HFF-Myc (cell line): ENCODE results near the gene DPP3.

ENCODE experiments used
- DNase-seq: peaks from one replicate; pipeline ENCODE4 v3.0.0-alpha.2; 2011; ENCODE audit warnings: low read depth; ENCODE audit errors: extremely low read depth
- H3K4me3 ChIP-seq: replicated peaks from 2 replicates; pipeline ENCODE4 v1.5.1; 2011; ENCODE audit warnings: low read depth, mild to moderate bottlenecking, control low read depth, low read length
- TF ChIP-seq, protein P1 (sequence below): IDR thresholded peaks from 2 replicates; pipeline ENCODE4 v1.5.1; 2012; ENCODE audit warnings: mild to moderate bottlenecking, low read depth, low read length, control low read depth; ENCODE audit errors: missing control alignments

DPP3 gene

DNA sequence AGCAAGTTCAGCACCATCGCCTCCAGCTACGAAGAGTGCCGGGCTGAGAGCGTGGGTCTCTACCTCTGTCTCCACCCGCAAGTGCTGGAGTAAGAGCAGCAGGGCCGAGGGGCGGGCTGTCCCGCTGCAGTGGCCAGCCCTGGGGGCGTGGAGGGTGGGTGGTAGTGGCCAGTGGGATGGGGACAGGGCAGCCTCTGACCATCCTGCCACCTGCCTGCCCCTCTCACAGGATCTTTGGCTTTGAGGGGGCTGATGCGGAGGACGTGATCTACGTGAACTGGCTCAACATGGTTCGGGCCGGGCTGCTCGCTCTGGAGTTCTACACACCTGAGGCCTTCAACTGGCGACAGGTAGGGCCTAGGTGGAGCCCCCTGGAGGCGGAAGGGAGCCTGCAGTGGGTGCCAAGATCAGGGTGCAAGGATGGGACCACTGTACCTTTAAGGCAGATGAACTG lies 15.2 kb downstream of the DPP3 start:
- no peak for DNase-seq
- no peak overlapping the region for H3K4me3 ChIP-seq
- TF ChIP-seq, protein P1, sequence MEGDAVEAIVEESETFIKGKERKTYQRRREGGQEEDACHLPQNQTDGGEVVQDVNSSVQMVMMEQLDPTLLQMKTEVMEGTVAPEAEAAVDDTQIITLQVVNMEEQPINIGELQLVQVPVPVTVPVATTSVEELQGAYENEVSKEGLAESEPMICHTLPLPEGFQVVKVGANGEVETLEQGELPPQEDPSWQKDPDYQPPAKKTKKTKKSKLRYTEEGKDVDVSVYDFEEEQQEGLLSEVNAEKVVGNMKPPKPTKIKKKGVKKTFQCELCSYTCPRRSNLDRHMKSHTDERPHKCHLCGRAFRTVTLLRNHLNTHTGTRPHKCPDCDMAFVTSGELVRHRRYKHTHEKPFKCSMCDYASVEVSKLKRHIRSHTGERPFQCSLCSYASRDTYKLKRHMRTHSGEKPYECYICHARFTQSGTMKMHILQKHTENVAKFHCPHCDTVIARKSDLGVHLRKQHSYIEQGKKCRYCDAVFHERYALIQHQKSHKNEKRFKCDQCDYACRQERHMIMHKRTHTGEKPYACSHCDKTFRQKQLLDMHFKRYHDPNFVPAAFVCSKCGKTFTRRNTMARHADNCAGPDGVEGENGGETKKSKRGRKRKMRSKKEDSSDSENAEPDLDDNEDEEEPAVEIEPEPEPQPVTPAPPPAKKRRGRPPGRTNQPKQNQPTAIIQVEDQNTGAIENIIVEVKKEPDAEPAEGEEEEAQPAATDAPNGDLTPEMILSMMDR = peak; percentile 47

DNA sequence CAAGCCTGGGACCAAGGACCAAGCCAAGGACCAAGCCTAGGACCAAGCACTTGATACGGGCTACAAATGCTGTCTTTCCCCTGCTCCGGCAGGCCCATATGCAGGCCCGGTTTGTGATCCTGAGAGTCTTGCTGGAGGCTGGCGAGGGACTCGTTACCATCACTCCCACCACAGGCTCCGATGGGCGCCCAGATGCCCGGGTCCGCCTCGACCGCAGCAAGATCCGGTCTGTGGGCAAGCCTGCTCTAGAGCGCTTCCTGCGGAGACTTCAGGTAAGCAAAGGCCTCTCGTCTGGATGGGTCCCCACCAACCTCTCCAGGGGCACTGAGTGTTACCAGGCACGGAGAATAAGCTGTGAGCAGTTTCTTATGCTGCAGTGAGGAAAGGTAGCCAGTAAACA lies 17.0 kb downstream of the DPP3 start:
- TF ChIP-seq, protein P1 = no peak
- H3K4me3 ChIP-seq = no peak overlapping the region
- DNase-seq = no peak

DNA sequence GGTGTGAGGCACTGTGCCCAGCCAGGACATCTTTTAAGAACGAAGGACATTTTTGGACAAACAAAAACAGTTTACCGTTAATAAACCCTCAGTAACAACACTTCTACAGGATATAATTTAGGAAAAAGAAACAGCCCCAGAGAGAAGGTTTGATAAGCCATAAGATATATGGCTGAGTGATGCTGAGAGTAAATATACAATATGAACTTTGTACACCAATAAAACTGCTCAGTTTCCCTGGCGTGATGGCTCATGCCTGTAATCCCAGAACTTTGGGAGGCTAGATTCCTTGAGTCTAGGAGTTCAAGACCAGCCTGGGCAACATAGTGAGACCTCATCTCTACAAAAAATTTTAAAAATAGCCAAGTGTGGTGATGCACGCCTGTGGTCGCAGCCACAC lies 18.3 kb downstream of the DPP3 start:
- no peak overlapping the region for H3K4me3 ChIP-seq
- TF ChIP-seq, protein P1 = no peak
- DNase-seq = no peak

DNA sequence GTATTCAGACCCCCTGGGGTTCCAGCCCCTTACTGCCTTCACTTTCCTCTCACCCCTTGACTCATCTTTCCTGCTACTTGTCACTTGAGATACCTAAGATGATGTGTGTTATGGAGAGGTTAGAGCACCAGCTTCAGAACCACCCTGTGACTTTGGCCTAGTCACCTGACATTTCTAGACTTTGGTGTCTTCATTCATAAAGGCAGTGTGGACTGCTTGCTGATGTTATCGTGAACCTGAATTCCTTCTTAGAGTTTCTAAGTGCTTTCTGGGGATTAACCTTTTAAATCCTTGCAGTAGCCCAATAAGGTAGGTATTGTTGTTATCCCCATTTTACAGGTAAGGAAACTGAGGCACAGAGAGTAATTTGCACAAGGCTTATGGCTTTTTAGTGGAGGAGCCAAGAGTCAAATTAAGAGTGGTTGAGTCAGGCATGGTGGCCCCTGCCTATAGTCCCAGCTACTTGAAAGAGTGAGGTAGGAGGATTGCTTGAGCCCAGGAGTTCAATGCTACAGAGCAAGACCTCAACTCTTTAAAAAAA lies 25.1 kb downstream of the DPP3 start:
- no peak for DNase-seq
- no peak overlapping the region for H3K4me3 ChIP-seq
- TF ChIP-seq, protein P1 = no peak

DNA sequence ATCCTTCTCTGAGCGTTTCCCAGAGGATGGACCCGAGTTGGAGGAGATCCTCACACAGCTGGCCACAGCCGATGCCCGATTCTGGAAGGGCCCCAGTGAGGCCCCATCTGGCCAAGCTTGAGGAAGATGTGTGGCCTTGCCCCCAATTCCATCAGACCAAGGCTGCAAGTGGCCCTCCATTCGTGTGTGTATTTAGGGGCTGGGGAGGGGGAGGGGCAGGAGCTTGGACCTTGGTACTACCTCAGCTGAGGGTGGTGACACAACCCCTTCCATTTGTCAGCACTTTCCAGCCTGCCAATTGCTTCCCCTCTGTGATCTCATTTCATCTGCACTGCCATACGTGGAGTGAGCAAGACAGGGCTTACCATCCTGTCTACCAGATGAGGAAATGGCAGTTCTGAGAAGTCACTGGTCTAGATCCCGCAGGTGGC lies 28.9 kb downstream of the DPP3 start:
- TF ChIP-seq, protein P1 = no peak
- DNase-seq = no peak
- no peak overlapping the region for H3K4me3 ChIP-seq

GRCh38 chr11:66510271-66510989 lies 30.2 kb downstream of the DPP3 start, which contains the start of gene BBS1:
BBS1 (plus strand) TSS chr11:66510635; CDS start chr11:66510660, 25 bp downstream.
- peak; percentile 46 for DNase-seq
- H3K4me3 ChIP-seq = peak within 1 kb of the TSS; percentile 81
- TF ChIP-seq, protein P1 = no peak
